DND-41 (cell line): ENCODE results near the gene KIF4A.

ENCODE experiments used
- ATAC-seq: fragments of 200-7000 bp; cut with Tn5 transposase; 3 replicates; pipeline ENCODE4 v1.9.1; 2021; ENCODE audit warnings: low read depth; ENCODE audit not compliant: insufficient read depth
- DNase-seq: peaks from one replicate; pipeline ENCODE4 v3.0.0-alpha.2; 2020
- H2AFZ ChIP-seq: 2 replicates; pipeline ENCODE4 v1.6.0; 2012; ENCODE audit warnings: low read depth, low read length
- H3K27ac ChIP-seq: 2 replicates; pipeline ENCODE4 v1.5.1; 2012; ENCODE audit warnings: low read length, inconsistent platforms
- H3K27me3 ChIP-seq: fragments of 200-600 bp; sonication (generic); 2 replicates; pipeline ENCODE4 v1.6.0; 2012; ENCODE audit warnings: low read length, mild to moderate bottlenecking, inconsistent platforms; ENCODE audit not compliant: insufficient read depth, poor library complexity
- H3K36me3 ChIP-seq: 2 replicates; pipeline ENCODE4 v1.5.1; 2012; ENCODE audit warnings: low read length, inconsistent platforms; ENCODE audit not compliant: insufficient read depth
- H3K4me1 ChIP-seq: 2 replicates; pipeline ENCODE4 v1.5.1; 2012; ENCODE audit warnings: mild to moderate bottlenecking, low read length; ENCODE audit not compliant: insufficient read depth
- H3K4me2 ChIP-seq: 2 replicates; pipeline ENCODE4 v1.6.0; 2012; ENCODE audit warnings: mild to moderate bottlenecking, moderate library complexity, low read length, inconsistent platforms; ENCODE audit not compliant: insufficient read depth
- H3K4me3 ChIP-seq, 2 experiments: fragments of 200-600 bp in 1 of 2; shearing (Covaris generic) in 1 of 2; 2 replicates each; pipeline ENCODE4 v1.5.1; 2012 to 2016; ENCODE audit warnings: inconsistent platforms in 2 of 2, low read length in 2 of 2, mild to moderate bottlenecking in 2 of 2, low read depth in 1 of 2, moderate library complexity in 1 of 2
- H3K79me2 ChIP-seq: 2 replicates; pipeline ENCODE4 v1.6.0; 2012; ENCODE audit warnings: low read length, inconsistent platforms; ENCODE audit not compliant: insufficient read depth
- H3K9ac ChIP-seq: 2 replicates; pipeline ENCODE4 v1.6.0; 2012; ENCODE audit warnings: low read depth, mild to moderate bottlenecking, inconsistent platforms, low read length, moderate library complexity
- H3K9me3 ChIP-seq: 2 replicates; pipeline ENCODE4 v1.5.1; 2012; ENCODE audit warnings: low read length, moderate library complexity, mild to moderate bottlenecking, inconsistent platforms; ENCODE audit not compliant: insufficient read depth, severe bottlenecking
- H4K20me1 ChIP-seq: 2 replicates; pipeline ENCODE4 v1.6.0; 2012; ENCODE audit warnings: low read length; ENCODE audit not compliant: insufficient read depth
- CTCF ChIP-seq: IDR thresholded peaks from 2 replicates; pipeline ENCODE4 v1.5.1; 2012; ENCODE audit warnings: borderline replicate concordance, low read length, moderate library complexity, mild to moderate bottlenecking; ENCODE audit not compliant: poor library complexity, severe bottlenecking; ENCODE audit errors: extremely low read depth
- EZH2 ChIP-seq: IDR thresholded peaks from 3 replicates; pipeline ENCODE4 v1.6.1; 2012; ENCODE audit warnings: borderline replicate concordance, low read depth, mild to moderate bottlenecking, moderate library complexity, low read length, inconsistent platforms; ENCODE audit not compliant: severe bottlenecking

KIF4A gene

GRCh38 chrX:70429759-70430158 is 139.9 kb downstream of the KIF4A start:
- Histone ChIP-seq H4K20me1 (no peaks in the 10 kb centered on the region), H3K79me2 (no peaks in the 10 kb centered on the region), H3K36me3 (no peaks in the 10 kb centered on the region), H2AFZ (no peak overlapping the region), H3K27me3 (peaks cover 4% of the 10 kb centered on the region), H3K9me3 (no peaks in the 10 kb centered on the region), H3K27ac (no peak overlapping the region), H3K4me3 (no peak overlapping the region), H3K4me2 (no peak overlapping the region), H3K9ac (no peak overlapping the region), H3K4me1 (peaks cover 5% of the 10 kb centered on the region; the same call in 1 of the 2 replicates)
- no peak for ATAC-seq
- no peak for DNase-seq
- no peak for TF ChIP-seq CTCF
- no peak for TF ChIP-seq EZH2

- Histone ChIP-seq H4K20me1 (no peaks in the 10 kb centered on the region), H3K9ac (no peak overlapping the region), H3K9me3 (no peaks in the 10 kb centered on the region), H3K4me2 (0 out of 2 replicates have a peak overlapping the region, but pooled peaks have one; percentile 56), H2AFZ (no peak overlapping the region), H3K27me3 (peaks cover 7% of the 10 kb centered on the region), H3K4me3 (no peak overlapping the region), H3K27ac (no peak overlapping the region), H3K4me1 (peaks cover 5% of the 10 kb centered on the region; the same call in 1 of the 2 replicates), H3K36me3 (no peaks in the 10 kb centered on the region), H3K79me2 (no peaks in the 10 kb centered on the region)
- no peak for ATAC-seq
- TF ChIP-seq CTCF: no peak
- TF ChIP-seq EZH2: no peak
- DNase-seq: no peak
Measured at GRCh38 chrX:70432936-70433847, 143.3 kb downstream of the KIF4A start.

- TF ChIP-seq CTCF: peak; percentile 65
- no peak for TF ChIP-seq EZH2
- Histone ChIP-seq H3K9ac (no peak overlapping the region), H3K36me3 (no peaks in the 10 kb centered on the region), H3K79me2 (no peaks in the 10 kb centered on the region), H2AFZ (peak overlapping the region; percentile 52; the same call in 1 of the 2 replicates), H3K4me2 (peak overlapping the region; percentile 56), H4K20me1 (no peaks in the 10 kb centered on the region), H3K27me3 (peaks cover 7% of the 10 kb centered on the region), H3K9me3 (no peaks in the 10 kb centered on the region), H3K4me3 (peak overlapping the region in 1 of 2 experiments; percentile 42; a peak in 2 of 4 replicates), H3K4me1 (peaks cover 5% of the 10 kb centered on the region; the same call in 1 of the 2 replicates), H3K27ac (no peak overlapping the region)
- peak; percentile 75 for ATAC-seq
- peak; percentile 42 for DNase-seq
Measured at GRCh38 chrX:70433848-70434351, 144.0 kb downstream of the KIF4A start.
